NCI-H1436 (cell line): Measurements from ENCODE around the gene YARS2.
"Not testable (repeated sequence)": the region's sequence is repeated elsewhere in the genome, so short reads cannot be mapped to it uniquely, and the experiment has no call there.

Source experiments
- DNase-seq: peaks from one replicate; lab custom pipeline; 2025; lab: John Stamatoyannopoulos, UW

YARS2 gene

GRCh38 chr12:32743264-32743663 lies 12.4 kb downstream of the YARS2 start:
- no peak for DNase-seq

GRCh38 chr12:32742133-32742532 lies 13.6 kb downstream of the YARS2 start:
- no peak for DNase-seq

GRCh38 chr12:32739279-32739678 lies 16.4 kb downstream of the YARS2 start:
- DNase-seq, result no peak

- no peak for DNase-seq
These were observed 18.0 kb downstream of the YARS2 start for GRCh38 chr12:32737715-32738114.

- no peak for DNase-seq
These were observed 19.3 kb downstream of the YARS2 start for GRCh38 chr12:32736445-32736844.

- no peak for DNase-seq
These were observed 20.7 kb downstream of the YARS2 start for GRCh38 chr12:32734952-32735351.

- no peak for DNase-seq
These were observed 28.5 kb downstream of the YARS2 start for GRCh38 chr12:32727237-32727636.

GRCh38 chr12:32726286-32726685 lies 29.4 kb downstream of the YARS2 start:
- no peak for DNase-seq

- not testable (repeated sequence) for DNase-seq
These were observed 30.4 kb downstream of the YARS2 start for GRCh38 chr12:32725308-32725707.

GRCh38 chr12:32718926-32719325 lies 36.8 kb downstream of the YARS2 start:
- DNase-seq, result no peak

GRCh38 chr12:32714772-32715171 lies 40.9 kb downstream of the YARS2 start:
- no peak for DNase-seq

- no peak for DNase-seq
These were observed 46.8 kb downstream of the YARS2 start for GRCh38 chr12:32708926-32709325.

- DNase-seq, result no peak
These were observed 49.2 kb downstream of the YARS2 start for GRCh38 chr12:32706335-32707024.

GRCh38 chr12:32705783-32706182 lies 49.9 kb downstream of the YARS2 start:
- DNase-seq, result no peak

- DNase-seq, result no peak
These were observed 52.8 kb downstream of the YARS2 start for GRCh38 chr12:32702946-32703345.

- no peak for DNase-seq
These were observed 53.2 kb downstream of the YARS2 start for GRCh38 chr12:32702473-32702872.

- not testable (repeated sequence) for DNase-seq
These were observed 56.3 kb downstream of the YARS2 start for GRCh38 chr12:32699437-32699836.

- peak; percentile 44 for DNase-seq
These were observed 57.4 kb downstream of the YARS2 start for GRCh38 chr12:32698285-32698684.

GRCh38 chr12:32697445-32697844 lies 58.3 kb downstream of the YARS2 start:
- no peak for DNase-seq
